HepG2 (cell line): Measurements from ENCODE around the gene CYP46A1. TPM values are rescaled to one million over a fixed set of nuclear protein-coding genes. Genes with fewer than 3 reads are reported as not detected.

Source experiments
- CCDC6 ChIP-seq: sonication (generic); formaldehyde crosslinking; IDR thresholded peaks from 2 replicates; pipeline ENCODE4 v1.8.1; 2022; ENCODE audit warnings: mild to moderate bottlenecking, missing genetic modification reagents, moderate library complexity
- GTF2F1 ChIP-seq: fragments of 150-350 bp; IDR thresholded peaks from 2 replicates; pipeline ENCODE4 v1.6.1; 2014; ENCODE audit warnings: low read length
- HDAC6 ChIP-seq: fragments of 200-600 bp; sonication (generic); IDR thresholded peaks from 2 replicates; pipeline ENCODE4 v1.7.0; 2017; ENCODE audit warnings: mild to moderate bottlenecking, antibody characterized with exemption, low read length, low read depth
- JUNB ChIP-seq: sonication (generic); formaldehyde crosslinking; IDR thresholded peaks from 2 replicates; pipeline ENCODE4 v1.8.0; 2022; ENCODE audit warnings: missing genetic modification reagents, mild to moderate bottlenecking, borderline replicate concordance
- NFE2 ChIP-seq: sonication (generic); formaldehyde crosslinking; IDR thresholded peaks from 2 replicates; pipeline ENCODE4 v1.4.0; 2020; ENCODE audit warnings: missing genetic modification reagents
- NKX3-1 ChIP-seq: sonication (generic); formaldehyde crosslinking; IDR thresholded peaks from 2 replicates; pipeline ENCODE4 v1.5.0; 2020; ENCODE audit warnings: missing genetic modification reagents
- POLR2G ChIP-seq: fragments of 200-400 bp; formaldehyde crosslinking; IDR thresholded peaks from 2 replicates; pipeline ENCODE4 v1.6.1; 2018; ENCODE audit warnings: mild to moderate bottlenecking, low read depth, low read length, moderate library complexity
- RARG ChIP-seq: sonication (generic); formaldehyde crosslinking; IDR thresholded peaks from 2 replicates; pipeline ENCODE4 v1.4.0; 2020; ENCODE audit warnings: low read depth, mild to moderate bottlenecking, missing genetic modification reagents
- RBM39 ChIP-seq: fragments of 200-400 bp; formaldehyde crosslinking; IDR thresholded peaks from one replicate; pipeline ENCODE4 v1.6.1; 2018; ENCODE audit warnings: antibody characterized with exemption, mild to moderate bottlenecking, low read depth, low read length; ENCODE audit not compliant: poor library complexity, severe bottlenecking
- SMAD1 ChIP-seq: sonication (generic); formaldehyde crosslinking; IDR thresholded peaks from 2 replicates; pipeline ENCODE4 v1.4.0; 2020; ENCODE audit warnings: missing genetic modification reagents, low read depth, mild to moderate bottlenecking, borderline replicate concordance
- SP2 ChIP-seq: sonication (generic); formaldehyde crosslinking; IDR thresholded peaks from 2 replicates; pipeline ENCODE4 v1.5.1; 2020; ENCODE audit warnings: mild to moderate bottlenecking, missing genetic modification reagents
- SSRP1 ChIP-seq: IDR thresholded peaks from 2 replicates; pipeline ENCODE4 v1.6.1; 2016; ENCODE audit warnings: control low read depth
- ZC3H13 ChIP-seq: sonication (generic); formaldehyde crosslinking; IDR thresholded peaks from 2 replicates; pipeline ENCODE4 v1.8.1; 2023; ENCODE audit warnings: mild to moderate bottlenecking, missing genetic modification reagents, moderate library complexity
- ZMAT3 ChIP-seq: sonication (generic); formaldehyde crosslinking; conservative IDR thresholded peaks from 2 replicates; pipeline ENCODE4 v1.7.0; 2021; ENCODE audit warnings: missing genetic modification reagents
- ZNF296 ChIP-seq: sonication (generic); formaldehyde crosslinking; conservative IDR thresholded peaks from 2 replicates; pipeline ENCODE4 v1.5.0; 2020; ENCODE audit warnings: mild to moderate bottlenecking, missing genetic modification reagents
- ZNF605 ChIP-seq: sonication (generic); formaldehyde crosslinking; IDR thresholded peaks from 2 replicates; pipeline ENCODE4 v1.8.0; 2022; ENCODE audit warnings: mild to moderate bottlenecking, missing genetic modification reagents
- ZNF619 ChIP-seq: sonication (generic); formaldehyde crosslinking; IDR thresholded peaks from 2 replicates; pipeline ENCODE4 v1.4.0; 2020; ENCODE audit warnings: mild to moderate bottlenecking, missing genetic modification reagents
- ZNF768 ChIP-seq: sonication (generic); formaldehyde crosslinking; IDR thresholded peaks from 2 replicates; pipeline ENCODE4 v1.4.0; 2020; ENCODE audit warnings: missing genetic modification reagents
- ZNF775 ChIP-seq: sonication (generic); formaldehyde crosslinking; IDR thresholded peaks from 2 replicates; pipeline ENCODE4 v1.4.0; 2020; ENCODE audit warnings: missing genetic modification reagents, mild to moderate bottlenecking, moderate library complexity, borderline replicate concordance
- polyA plus RNA-seq, 8 experiments: library from polyadenylated mRNA; depleted of rRNA in 3 of 8; stranded (reverse) in 7 of 8; unstranded in 1 of 8; fragments of >200 nt; fragmentation: Illumina TruSeq in 4 of 8; extraction: Trizol in 4 of 8; gene quantifications; 2 replicates each; pipeline versions ENCODE4 v1.2.1 to v1.2.3, GENCODE V29; 2011 to 2016; ENCODE audit warnings: low read depth in 4 of 8, missing spikeins in 1 of 8, mixed read lengths in 1 of 8; ENCODE audit not compliant: insufficient read depth in 1 of 8
- total RNA-seq, 5 experiments: library from RNA; depleted of rRNA; stranded (reverse); fragments of >200 nt; fragmentation: Illumina TruSeq; extraction: Trizol; gene quantifications; 2 replicates each; pipeline ENCODE4 v1.2.3, GENCODE V29; 2016; ENCODE audit warnings: low read depth in 1 of 5
- TF ChIP-seq, protein P1 (sequence below): IDR thresholded peaks from 2 replicates; pipeline ENCODE4 v1.6.1; 2012; ENCODE audit warnings: inconsistent platforms
- TF ChIP-seq, protein P2 (sequence below): sonication (generic); formaldehyde crosslinking; IDR thresholded peaks from 2 replicates; pipeline ENCODE4 v1.4.0; 2020; ENCODE audit warnings: low read depth, missing genetic modification reagents
- TF ChIP-seq, protein P3 (sequence below): sonication (generic); formaldehyde crosslinking; IDR thresholded peaks from 2 replicates; pipeline ENCODE4 v1.4.0; 2020; ENCODE audit warnings: mild to moderate bottlenecking, missing genetic modification reagents
- TF ChIP-seq, protein P4 (sequence below): IDR thresholded peaks from 2 replicates; pipeline ENCODE4 v1.6.1; 2016; ENCODE audit warnings: low read depth, control low read depth

Gene CYP46A1
- total and polyA plus RNA-seq, 2 of the 13 experiments (the other 11 are each of a cell fraction or from before 2014, with no cell fraction given): not detected

DNA sequence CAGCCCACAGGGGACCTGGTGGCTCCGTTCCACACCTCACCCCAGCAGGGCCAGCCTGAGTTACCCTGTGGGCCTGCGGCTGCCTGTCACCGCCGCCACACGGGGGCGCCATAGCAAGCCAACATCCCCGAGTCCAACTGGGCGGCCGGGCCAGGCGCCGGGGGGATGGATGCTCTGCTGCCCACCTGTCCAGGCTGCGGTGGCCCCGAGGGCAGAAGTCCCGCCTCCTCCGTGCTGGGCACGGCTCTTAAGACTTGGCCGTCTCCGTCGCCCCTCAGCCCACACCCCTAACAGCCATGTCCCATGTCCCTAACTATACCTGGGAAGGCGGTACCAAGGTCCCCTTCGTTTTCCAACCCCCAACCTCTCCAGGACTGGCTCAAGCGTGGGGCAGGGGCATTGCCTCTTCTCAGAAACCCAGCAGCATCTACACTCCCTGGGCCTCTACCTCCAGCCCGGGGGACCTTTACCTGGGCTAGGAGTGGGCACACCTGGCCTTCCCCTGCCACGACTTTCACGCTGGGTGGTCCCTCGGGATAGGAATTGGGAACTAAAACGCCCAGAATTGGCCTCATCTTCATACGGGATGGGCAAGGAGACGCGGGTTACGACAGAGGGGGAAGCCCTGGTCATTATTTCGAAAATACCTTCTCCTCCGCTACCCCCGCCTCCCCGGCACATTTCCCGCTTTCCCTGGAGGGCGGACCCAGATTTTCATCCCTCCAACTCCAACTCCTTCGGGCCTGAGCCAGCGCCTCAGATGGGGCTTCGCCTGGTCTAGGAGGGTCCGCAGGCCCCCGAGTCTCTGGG, 1.1 kb upstream of the CYP46A1 start (continued):
- TF ChIP-seq POLR2G (no peak), ZNF605 (CRISPR knock-in tag) (no peak), SMAD1 (no peak), ZNF775 (CRISPR knock-in tag) (no peak), JUNB (CRISPR knock-in tag) (no peak), RBM39 (peak; percentile 17), HDAC6 (no peak), SSRP1 (CRISPR knock-in tag) (no peak), NFE2 (CRISPR knock-in tag) (no peak), GTF2F1 (no peak), ZNF296 (no peak), SP2 (CRISPR knock-in tag) (no peak), ZNF619 (no peak), CCDC6 (no peak), ZMAT3 (CRISPR knock-in tag) (peak; percentile 59; the same call in 1 of the 2 replicates), ZNF768 (peak; percentile 35; the same call in 1 of the 2 replicates), ZC3H13 (no peak), NKX3-1 (CRISPR knock-in tag) (no peak), RARG (CRISPR knock-in tag) (no peak)
- TF ChIP-seq, protein P1, sequence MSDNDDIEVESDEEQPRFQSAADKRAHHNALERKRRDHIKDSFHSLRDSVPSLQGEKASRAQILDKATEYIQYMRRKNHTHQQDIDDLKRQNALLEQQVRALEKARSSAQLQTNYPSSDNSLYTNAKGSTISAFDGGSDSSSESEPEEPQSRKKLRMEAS: 0 out of 2 replicates have a peak, but pooled peaks have one; percentile 42
- TF ChIP-seq, protein P2, sequence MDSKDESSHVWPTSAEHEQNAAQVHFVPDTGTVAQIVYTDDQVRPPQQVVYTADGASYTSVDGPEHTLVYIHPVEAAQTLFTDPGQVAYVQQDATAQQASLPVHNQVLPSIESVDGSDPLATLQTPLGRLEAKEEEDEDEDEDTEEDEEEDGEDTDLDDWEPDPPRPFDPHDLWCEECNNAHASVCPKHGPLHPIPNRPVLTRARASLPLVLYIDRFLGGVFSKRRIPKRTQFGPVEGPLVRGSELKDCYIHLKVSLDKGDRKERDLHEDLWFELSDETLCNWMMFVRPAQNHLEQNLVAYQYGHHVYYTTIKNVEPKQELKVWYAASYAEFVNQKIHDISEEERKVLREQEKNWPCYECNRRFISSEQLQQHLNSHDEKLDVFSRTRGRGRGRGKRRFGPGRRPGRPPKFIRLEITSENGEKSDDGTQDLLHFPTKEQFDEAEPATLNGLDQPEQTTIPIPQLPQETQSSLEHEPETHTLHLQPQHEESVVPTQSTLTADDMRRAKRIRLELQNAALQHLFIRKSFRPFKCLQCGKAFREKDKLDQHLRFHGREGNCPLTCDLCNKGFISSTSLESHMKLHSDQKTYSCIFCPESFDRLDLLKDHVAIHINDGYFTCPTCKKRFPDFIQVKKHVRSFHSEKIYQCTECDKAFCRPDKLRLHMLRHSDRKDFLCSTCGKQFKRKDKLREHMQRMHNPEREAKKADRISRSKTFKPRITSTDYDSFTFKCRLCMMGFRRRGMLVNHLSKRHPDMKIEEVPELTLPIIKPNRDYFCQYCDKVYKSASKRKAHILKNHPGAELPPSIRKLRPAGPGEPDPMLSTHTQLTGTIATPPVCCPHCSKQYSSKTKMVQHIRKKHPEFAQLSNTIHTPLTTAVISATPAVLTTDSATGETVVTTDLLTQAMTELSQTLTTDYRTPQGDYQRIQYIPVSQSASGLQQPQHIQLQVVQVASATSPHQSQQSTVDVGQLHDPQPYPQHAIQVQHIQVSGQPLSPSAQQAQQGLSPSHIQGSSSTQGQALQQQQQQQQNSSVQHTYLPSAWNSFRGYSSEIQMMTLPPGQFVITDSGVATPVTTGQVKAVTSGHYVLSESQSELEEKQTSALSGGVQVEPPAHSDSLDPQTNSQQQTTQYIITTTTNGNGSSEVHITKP (CRISPR knock-in tag): no peak
- TF ChIP-seq, protein P3, sequence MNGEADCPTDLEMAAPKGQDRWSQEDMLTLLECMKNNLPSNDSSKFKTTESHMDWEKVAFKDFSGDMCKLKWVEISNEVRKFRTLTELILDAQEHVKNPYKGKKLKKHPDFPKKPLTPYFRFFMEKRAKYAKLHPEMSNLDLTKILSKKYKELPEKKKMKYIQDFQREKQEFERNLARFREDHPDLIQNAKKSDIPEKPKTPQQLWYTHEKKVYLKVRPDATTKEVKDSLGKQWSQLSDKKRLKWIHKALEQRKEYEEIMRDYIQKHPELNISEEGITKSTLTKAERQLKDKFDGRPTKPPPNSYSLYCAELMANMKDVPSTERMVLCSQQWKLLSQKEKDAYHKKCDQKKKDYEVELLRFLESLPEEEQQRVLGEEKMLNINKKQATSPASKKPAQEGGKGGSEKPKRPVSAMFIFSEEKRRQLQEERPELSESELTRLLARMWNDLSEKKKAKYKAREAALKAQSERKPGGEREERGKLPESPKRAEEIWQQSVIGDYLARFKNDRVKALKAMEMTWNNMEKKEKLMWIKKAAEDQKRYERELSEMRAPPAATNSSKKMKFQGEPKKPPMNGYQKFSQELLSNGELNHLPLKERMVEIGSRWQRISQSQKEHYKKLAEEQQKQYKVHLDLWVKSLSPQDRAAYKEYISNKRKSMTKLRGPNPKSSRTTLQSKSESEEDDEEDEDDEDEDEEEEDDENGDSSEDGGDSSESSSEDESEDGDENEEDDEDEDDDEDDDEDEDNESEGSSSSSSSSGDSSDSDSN (CRISPR knock-in tag): 0 out of 2 replicates have a peak, but pooled peaks have one; percentile 33
- TF ChIP-seq, protein P4, sequence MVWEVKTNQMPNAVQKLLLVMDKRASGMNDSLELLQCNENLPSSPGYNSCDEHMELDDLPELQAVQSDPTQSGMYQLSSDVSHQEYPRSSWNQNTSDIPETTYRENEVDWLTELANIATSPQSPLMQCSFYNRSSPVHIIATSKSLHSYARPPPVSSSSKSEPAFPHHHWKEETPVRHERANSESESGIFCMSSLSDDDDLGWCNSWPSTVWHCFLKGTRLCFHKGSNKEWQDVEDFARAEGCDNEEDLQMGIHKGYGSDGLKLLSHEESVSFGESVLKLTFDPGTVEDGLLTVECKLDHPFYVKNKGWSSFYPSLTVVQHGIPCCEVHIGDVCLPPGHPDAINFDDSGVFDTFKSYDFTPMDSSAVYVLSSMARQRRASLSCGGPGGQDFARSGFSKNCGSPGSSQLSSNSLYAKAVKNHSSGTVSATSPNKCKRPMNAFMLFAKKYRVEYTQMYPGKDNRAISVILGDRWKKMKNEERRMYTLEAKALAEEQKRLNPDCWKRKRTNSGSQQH: no peak
